HL-60 (cell line): ENCODE results near the gene DBNDD1.

Experiments used
- DNase-seq, 2 experiments: peaks; one replicate each; pipeline ENCODE4 v3.0.0-alpha.2; 2010 to 2020; ENCODE audit warnings: low read depth in 1 of 2, low spot score in 1 of 2
- H3K27ac ChIP-seq: fragments of 250-450 bp; sonication (Bioruptor Pico); replicated peaks from 2 replicates; pipeline ENCODE4 v1.5.1; 2020; ENCODE audit warnings: mild to moderate bottlenecking, moderate library complexity
- H3K27me3 ChIP-seq: fragments of 250-450 bp; sonication (Bioruptor Pico); 2 replicates; pipeline ENCODE4 v1.5.1; 2021; ENCODE audit warnings: mild to moderate bottlenecking, moderate library complexity; ENCODE audit not compliant: insufficient read depth, poor library complexity, severe bottlenecking
- H3K4me3 ChIP-seq: replicated peaks from 2 replicates; pipeline ENCODE4 v1.5.1; 2011; ENCODE audit warnings: mild to moderate bottlenecking, control low read depth, low read length; ENCODE audit not compliant: insufficient read depth
- CTCF ChIP-seq: IDR thresholded peaks from one replicate; pipeline ENCODE4 v1.5.1; 2011; ENCODE audit warnings: low read length, control low read depth, inconsistent platforms; ENCODE audit not compliant: insufficient read depth
- GABPA ChIP-seq: IDR thresholded peaks from 2 replicates; pipeline ENCODE4 v1.6.1; 2012; ENCODE audit warnings: low read depth
- POLR2AphosphoS5 ChIP-seq: IDR thresholded peaks from 2 replicates; pipeline ENCODE4 v1.6.1; 2012; ENCODE audit warnings: low read depth
- REST ChIP-seq: IDR thresholded peaks from 2 replicates; pipeline ENCODE4 v1.6.1; 2012; ENCODE audit warnings: low read depth; ENCODE audit not compliant: insufficient replicate concordance
- SPI1 ChIP-seq: IDR thresholded peaks from 2 replicates; pipeline ENCODE4 v1.6.1; 2012; ENCODE audit warnings: low read depth, mild to moderate bottlenecking, borderline replicate concordance

DBNDD1 gene

GRCh38 chr16:90031931-90032673, 12.8 kb upstream of the DBNDD1 start:
- no peak overlapping the region for H3K27ac ChIP-seq
- TF ChIP-seq CTCF (no peak), REST (no peak), POLR2AphosphoS5 (no peak)
- H3K27me3 ChIP-seq, result no peaks in the 10 kb centered on the region
- no peak overlapping the region for H3K4me3 ChIP-seq
- DNase-seq, result no peak

GRCh38 chr16:90031186-90031930, 12.1 kb upstream of the DBNDD1 start:
- no peak for DNase-seq
- H3K4me3 ChIP-seq, result no peak overlapping the region
- no peaks in the 10 kb centered on the region for H3K27me3 ChIP-seq
- no peak overlapping the region for H3K27ac ChIP-seq
- TF ChIP-seq POLR2AphosphoS5 (no peak), REST (no peak), GABPA (no peak), SPI1 (no peak), CTCF (no peak)

GRCh38 chr16:90028985-90029384, 9.7 kb upstream of the DBNDD1 start:
- H3K27me3 ChIP-seq, result no peaks in the 10 kb centered on the region
- H3K27ac ChIP-seq, result no peak overlapping the region
- no peak for DNase-seq
- TF ChIP-seq CTCF (no peak), GABPA (no peak), POLR2AphosphoS5 (no peak), SPI1 (no peak), REST (no peak)
- no peak overlapping the region for H3K4me3 ChIP-seq
